Measurements from ENCODE around the gene L3MBTL1.
"Not testable (repeated sequence)": the region's sequence is repeated elsewhere in the genome, so short reads cannot be mapped to it uniquely, and the experiment has no call there.

Gene L3MBTL1

GRCh38 chr20:43559147-43559987 is 51.9 kb downstream of the L3MBTL1 start:
- no peak for DNase-seq (ENCODE audit: low read depth, low spot score)

DNA sequence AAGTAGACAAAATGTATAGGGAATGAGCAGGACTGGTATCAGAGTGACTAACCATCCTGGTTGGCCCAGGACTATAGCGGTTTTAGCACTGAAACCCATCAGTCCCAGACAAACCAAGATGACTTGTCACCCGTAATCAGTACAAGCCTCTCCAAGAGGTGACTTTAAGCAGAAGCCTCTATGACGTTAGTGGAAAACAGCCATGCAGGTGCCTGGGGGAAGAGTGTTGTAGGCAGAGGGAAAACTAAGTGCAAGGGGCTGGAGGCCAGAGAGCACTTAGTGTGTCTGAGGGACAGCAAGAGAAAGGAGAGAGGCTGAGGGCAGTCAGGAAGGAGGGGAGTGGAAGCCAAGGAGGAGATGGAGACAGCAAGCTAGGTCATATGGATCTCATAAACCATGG is 53.5 kb downstream of the L3MBTL1 start:
- DNase-seq (ENCODE audit: low read depth, low spot score) = no peak

DNA sequence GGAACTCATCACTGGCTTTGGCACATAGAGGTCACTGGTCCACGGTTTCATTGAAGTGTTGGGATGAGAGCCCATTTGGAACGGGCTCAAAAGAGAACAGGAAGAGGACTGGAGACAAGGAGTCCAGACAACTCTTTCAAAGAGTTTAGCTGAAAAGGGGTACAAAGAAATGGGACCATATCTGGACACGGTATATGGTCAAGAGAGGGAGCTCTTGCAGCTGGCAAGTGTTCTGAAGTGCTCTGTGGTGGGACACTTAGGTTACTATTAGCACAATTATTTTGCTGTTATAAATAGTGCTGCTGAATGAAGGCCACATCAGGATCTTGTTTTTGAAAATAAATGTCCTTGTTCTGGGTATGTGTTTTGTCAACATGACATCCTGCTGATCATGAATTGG is 55.9 kb downstream of the L3MBTL1 start:
- DNase-seq (ENCODE audit: low read depth, low spot score) = no peak

DNA sequence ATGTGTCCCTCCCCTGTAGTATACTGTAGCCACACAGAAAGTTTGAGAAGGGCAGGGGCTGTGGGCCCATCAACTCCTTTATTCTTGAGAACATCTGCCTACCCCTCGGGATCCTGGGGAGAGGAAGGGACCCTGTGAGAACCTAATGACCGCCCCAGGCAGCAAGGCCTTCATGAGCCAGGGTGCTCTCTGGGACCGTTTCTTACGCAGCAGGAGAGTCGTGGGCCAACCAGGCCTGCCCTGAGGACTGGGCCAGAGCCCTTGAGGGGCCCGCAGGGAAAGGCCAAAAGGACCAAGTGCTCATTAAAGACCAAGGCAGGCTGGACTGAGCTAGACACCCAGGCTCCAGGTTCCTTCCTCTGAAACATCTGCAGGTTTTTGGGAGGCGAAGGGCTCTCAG is 56.5 kb downstream of the L3MBTL1 start:
- no peak for DNase-seq (ENCODE audit: low read depth, low spot score)

DNA sequence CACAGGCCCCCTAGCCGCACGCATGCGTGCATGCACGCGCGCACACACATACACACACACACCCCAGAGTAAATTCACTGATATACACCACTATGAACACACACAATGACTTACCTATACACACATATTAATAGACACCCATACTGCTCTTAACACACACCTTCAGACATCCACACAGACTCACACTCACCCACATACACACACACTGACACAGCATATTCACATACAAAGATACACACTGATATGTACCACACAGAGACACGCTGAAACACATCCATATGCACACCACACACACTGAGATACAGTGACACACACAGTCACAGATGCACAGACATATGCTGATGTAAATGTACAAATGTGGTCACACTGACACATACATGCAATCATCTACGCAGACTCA is 57.0 kb downstream of the L3MBTL1 start:
- no peak for DNase-seq (ENCODE audit: low read depth, low spot score)

GRCh38 chr20:43564993-43565757 is 57.7 kb downstream of the L3MBTL1 start:
- no peak for DNase-seq (ENCODE audit: low read depth, low spot score)

DNA sequence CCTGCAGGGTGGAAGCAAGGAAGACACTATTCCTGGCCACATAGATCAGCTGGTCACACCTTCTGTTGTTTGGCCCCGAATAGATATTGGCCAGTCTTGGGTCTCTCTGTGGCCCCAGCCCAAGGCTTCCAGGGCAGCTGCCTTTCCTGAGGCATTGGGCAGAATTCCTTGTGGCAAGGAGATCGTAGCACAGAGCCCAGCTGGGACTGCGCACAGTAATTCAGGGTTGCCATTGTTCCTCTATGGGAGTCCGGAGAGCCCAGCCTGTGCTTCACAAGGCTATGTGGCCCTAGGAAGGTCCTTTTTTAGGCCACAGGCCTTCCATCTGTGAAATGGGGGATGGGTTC is 58.2 kb downstream of the L3MBTL1 start:
- DNase-seq (ENCODE audit: low read depth, low spot score) = no peak

DNA sequence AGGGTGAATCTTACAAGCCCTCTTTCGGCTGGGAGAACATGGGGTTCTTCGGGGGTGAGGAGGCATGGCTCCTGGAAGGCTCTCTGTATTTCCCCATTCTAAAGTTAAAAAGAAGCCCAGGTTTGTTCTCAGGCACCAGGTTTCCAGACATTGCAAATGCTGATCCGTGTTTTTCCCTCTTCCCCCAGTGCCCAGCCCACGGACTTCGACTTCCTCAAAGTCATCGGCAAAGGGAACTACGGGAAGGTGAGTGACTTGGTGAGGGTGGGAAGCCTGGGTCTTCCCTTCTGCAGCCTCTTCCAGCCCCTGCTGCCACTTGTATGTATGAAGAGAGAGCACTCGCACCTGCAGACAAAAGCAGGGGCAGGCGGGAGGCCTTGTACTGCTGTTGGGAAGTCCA is 60.0 kb downstream of the L3MBTL1 start:
- no peak for DNase-seq (ENCODE audit: low read depth, low spot score)

- no peak for DNase-seq (ENCODE audit: low read depth, low spot score)
Observed at GRCh38 chr20:43568706-43569105, 61.2 kb downstream of the L3MBTL1 start.

- DNase-seq (ENCODE audit: low read depth, low spot score) = no peak
Observed at GRCh38 chr20:43569282-43569681, 61.8 kb downstream of the L3MBTL1 start.

DNA sequence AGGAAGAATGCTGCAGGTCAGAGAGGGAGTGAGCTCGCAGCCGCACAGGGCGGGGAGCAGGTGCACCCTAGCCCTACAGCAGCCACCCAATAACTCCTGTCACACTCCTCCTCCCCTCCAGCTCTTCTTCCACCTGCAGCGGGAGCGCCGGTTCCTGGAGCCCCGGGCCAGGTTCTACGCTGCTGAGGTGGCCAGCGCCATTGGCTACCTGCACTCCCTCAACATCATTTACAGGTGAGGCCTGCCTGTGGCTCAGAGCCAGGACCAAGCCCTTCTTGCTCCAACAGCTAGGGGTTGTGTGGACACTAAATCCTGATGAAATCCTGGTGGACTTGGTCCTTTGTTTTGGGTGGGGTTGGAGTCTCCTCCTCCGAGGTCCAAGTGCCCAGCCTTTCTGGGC is 63.0 kb downstream of the L3MBTL1 start:
- DNase-seq (ENCODE audit: low read depth, low spot score) = no peak

DNA sequence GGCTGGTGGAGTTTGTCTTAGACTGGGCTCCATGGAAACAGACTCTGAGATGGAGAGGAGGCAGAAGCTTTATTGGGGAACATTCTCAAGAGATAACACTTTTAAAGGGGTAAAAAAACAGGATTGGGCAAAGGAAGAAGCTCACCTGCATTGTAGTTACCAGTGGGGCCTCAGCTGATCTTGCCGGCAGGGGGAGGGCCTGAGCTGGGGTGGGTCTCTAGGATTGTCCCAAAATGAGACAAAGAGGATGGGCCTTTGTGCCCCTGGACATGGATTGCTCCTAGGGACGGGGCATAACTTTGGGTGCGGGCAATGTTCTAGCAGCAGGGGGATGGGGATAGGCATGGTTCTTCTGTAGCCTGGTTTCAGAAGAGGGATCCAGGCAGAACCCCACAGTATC is 63.8 kb downstream of the L3MBTL1 start:
- DNase-seq (ENCODE audit: low read depth, low spot score) = no peak

DNA sequence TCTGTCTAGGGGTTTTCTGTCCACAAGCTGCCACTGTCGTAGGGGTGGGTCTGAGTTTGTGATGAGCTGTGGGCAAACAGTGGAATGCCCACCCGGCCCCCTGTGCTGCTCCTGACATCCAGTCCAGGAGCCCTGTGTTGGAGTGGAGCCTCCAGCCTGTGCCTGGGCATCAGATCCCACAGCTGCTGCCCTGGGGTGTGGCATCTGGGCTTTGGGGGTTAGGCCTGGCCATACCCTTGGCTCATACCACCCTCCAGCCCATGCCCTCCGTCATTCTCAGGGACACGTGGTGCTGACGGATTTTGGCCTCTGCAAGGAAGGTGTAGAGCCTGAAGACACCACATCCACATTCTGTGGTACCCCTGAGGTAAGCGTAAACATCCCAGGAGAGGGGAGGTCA is 64.3 kb downstream of the L3MBTL1 start:
- no peak for DNase-seq (ENCODE audit: low read depth, low spot score)

DNA sequence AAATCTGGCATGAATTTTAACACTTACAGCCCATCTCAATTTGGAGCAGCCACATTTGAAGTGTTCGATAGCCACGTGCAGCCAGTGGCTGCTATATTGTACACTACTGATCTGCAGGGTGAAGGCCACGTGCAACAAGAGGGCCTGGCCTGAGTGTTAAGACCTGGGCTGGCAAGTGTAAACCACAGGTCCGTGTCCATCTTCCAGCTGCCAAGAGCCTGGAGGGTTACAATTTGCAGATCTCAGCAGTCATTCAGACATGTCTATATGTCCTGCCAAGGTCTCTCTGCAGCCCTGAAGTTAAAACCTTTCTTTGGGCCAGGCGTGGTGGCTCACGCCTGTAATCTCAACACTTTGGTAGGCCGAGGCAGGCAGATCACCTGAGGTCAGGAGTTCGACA is 65.4 kb downstream of the L3MBTL1 start:
- DNase-seq (ENCODE audit: low read depth, low spot score) = no peak

DNA sequence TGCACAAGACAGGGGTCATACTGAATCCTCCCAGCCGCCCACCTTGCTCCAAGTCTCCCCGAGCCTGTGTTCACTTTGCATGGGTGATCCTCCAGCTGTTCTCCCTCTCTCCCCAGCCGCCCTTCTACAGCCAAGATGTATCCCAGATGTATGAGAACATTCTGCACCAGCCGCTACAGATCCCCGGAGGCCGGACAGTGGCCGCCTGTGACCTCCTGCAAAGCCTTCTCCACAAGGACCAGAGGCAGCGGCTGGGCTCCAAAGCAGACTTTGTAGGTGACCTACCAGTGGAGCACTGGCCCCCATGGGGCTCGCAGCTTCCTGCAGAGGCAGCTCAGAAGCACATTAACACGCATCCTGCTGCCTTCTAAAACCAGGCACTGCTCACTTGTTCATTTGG is 68.6 kb downstream of the L3MBTL1 start:
- DNase-seq (ENCODE audit: low read depth, low spot score) = no peak

GRCh38 chr20:43579861-43580793 is 72.6 kb downstream of the L3MBTL1 start:
- DNase-seq (ENCODE audit: low read depth, low spot score) = no peak

DNA sequence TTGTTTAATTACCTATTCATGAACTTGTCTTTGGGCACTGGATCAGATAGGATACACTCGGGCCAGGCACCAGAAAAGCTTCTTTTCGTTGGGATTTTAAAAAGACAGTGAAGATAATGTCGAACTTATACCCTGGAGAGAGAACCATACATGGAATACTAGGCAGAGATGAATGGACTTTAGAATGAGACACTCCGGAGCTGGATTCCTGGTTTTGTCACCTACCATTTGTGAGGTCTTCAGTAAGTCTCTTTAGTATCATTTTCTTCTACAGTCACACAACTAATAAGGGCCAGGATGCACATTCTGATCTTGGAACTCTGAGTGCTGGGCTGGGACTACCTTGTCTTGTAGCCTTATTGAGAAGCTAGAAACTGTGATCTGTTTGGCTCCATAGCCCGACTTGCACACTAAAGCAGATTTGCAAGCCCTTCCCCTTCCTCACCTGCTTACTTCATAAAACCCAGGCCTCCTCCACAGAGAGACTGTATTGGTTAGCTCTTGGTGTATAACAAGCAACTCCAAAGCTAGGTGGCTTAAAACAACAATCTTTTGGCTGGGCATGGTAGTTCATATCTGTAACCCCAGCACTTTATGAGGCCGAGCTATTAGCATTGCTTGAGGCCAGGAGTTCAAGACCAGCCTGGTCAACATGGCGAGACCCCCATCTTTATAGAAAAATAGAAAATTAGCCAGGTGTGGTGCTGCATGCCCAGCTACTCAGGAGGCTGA is 75.8 kb downstream of the L3MBTL1 start:
- DNase-seq (ENCODE audit: low read depth, low spot score) = no peak

GRCh38 chr20:43583982-43584432 is 76.5 kb downstream of the L3MBTL1 start:
- no peak for DNase-seq (ENCODE audit: low read depth, low spot score)

DNA sequence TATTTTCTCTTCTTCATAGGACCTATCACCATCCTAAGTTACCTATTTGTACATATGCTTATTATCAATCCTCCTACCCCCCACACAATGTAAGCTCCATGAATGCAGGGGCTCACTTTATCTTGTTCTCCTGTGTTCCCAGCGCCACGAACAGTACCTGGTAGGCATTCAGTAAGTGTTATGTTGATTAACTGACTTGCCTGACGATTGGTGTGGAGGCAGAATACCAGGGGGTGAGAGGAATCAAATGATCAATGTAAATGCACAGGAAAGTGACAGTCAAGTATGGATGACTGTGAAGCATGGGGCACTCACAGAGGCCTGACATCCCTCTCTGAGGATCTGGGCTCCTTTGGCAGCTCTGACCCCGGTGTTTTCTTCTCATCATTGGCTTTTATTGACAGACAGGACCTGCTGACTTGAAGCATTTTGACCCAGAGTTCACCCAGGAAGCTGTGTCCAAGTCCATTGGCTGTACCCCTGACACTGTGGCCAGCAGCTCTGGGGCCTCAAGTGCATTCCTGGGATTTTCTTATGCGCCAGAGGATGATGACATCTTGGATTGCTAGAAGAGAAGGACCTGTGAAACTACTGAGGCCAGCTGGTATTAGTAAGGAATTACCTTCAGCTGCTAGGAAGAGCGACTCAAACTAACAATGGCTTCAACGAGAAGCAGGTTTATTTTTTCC is 77.1 kb downstream of the L3MBTL1 start:
- no peak for DNase-seq (ENCODE audit: low read depth, low spot score)

DNA sequence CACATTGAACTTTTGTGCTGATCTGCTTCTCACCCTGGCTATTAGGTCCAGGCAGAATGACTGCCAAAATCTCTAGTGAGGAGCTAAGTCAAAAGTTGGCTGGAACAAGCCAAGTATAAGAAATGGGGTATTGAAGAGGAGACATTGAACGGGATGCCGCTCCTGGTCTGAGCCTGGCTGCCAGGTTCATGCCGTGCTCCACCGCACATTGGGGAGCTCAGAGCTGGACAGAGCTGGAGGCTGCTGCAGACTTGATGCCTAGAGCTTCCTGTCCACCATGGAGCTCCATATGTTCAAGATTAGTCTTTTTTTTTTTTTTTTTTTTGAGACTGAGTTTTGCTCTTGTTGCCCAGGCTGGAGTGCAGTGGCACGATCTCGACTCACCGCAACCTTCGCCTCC is 79.1 kb downstream of the L3MBTL1 start:
- no peak for DNase-seq (ENCODE audit: low read depth, low spot score)

DNA sequence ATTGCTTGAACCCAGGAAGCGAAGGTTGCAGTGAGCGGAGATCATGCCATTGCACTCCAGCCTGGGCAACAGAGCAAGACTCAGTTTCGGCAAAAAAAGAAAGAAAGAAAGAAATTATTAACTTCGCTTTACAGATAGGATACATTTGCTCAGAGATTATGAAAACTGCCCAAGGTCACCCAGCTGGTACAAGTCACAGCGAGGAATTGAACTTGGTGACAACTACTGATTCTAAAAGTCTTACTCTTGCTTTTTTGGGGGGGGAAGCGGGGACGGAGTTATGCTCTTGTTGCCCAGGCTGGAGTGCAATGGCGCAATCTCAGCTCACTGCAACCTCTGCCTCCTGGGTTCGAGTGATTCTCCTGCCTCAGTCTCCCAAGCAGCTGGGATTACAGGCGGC is 81.0 kb downstream of the L3MBTL1 start:
- DNase-seq (ENCODE audit: low read depth, low spot score) = not testable (repeated sequence)

All from activated naive CD8-positive, alpha-beta T cell treated with anti-CD3 and anti-CD28 coated beads, Interleukin-2, amount 50 U/mL, for 16 hours (primary cell).